ENCODE measurements around the gene B4GALT5.

B4GALT5 gene

GRCh38 chr20:49756241-49756640, 42.6 kb upstream of the B4GALT5 start:
- H3K9ac ChIP-seq (ENCODE audit: low read depth, low read length, poor library complexity, severe bottlenecking): no peak overlapping the region
- H3K36me3 ChIP-seq (ENCODE audit: insufficient read depth, low read length): no peaks in the 10 kb centered on the region
- no peaks in the 10 kb centered on the region for H3K9me2 ChIP-seq (replicated peaks; ENCODE audit: low read depth, low read length)
- H4K20me1 ChIP-seq (ENCODE audit: insufficient read depth, low read length, poor library complexity, severe bottlenecking): no peaks in the 10 kb centered on the region
- H3F3A ChIP-seq (ENCODE audit: low read depth): no peaks in the 10 kb centered on the region
- no peak for TF ChIP-seq EZH2phosphoT487 (IDR thresholded peaks at IDR 0.05; ENCODE audit: borderline replicate concordance)
- TF ChIP-seq CTCF (conservative IDR thresholded peaks at IDR 0.05; ENCODE audit: low read length): no peak
- no peaks in the 10 kb centered on the region for H3K79me2 ChIP-seq (ENCODE audit: insufficient read depth, low read length)
- no peak overlapping the region for H3K4me2 ChIP-seq (ENCODE audit: low read depth, low read length, poor library complexity, severe bottlenecking)
- H3K4me3 ChIP-seq (ENCODE audit: low read length, poor library complexity, severe bottlenecking): no peak overlapping the region
- no peaks in the 10 kb centered on the region for H3K4me1 ChIP-seq (ENCODE audit: insufficient read depth, low read length, poor library complexity, severe bottlenecking)
- no peaks in the 10 kb centered on the region for H3K27me3 ChIP-seq (ENCODE audit: insufficient read depth, low read length, poor library complexity, severe bottlenecking)
- no peaks in the 10 kb centered on the region for H3K9me3 ChIP-seq (ENCODE audit: insufficient read depth, low read depth, low read length)
- no peak overlapping the region for H2AFZ ChIP-seq (ENCODE audit: low read length)

GRCh38 chr20:49754596-49754995, 40.9 kb upstream of the B4GALT5 start:
- H2AFZ ChIP-seq (ENCODE audit: low read length): no peak overlapping the region
- H3K36me3 ChIP-seq (ENCODE audit: insufficient read depth, low read length): no peaks in the 10 kb centered on the region
- no peaks in the 10 kb centered on the region for H3K79me2 ChIP-seq (ENCODE audit: insufficient read depth, low read length)
- H3K27me3 ChIP-seq (ENCODE audit: insufficient read depth, low read length, poor library complexity, severe bottlenecking): no peaks in the 10 kb centered on the region
- H3K4me3 ChIP-seq (ENCODE audit: low read length, poor library complexity, severe bottlenecking): no peak overlapping the region
- H3K9me3 ChIP-seq (ENCODE audit: insufficient read depth, low read depth, low read length): no peaks in the 10 kb centered on the region
- no peaks in the 10 kb centered on the region for H3K9me2 ChIP-seq (replicated peaks; ENCODE audit: low read depth, low read length)
- TF ChIP-seq EZH2phosphoT487 (IDR thresholded peaks at IDR 0.05; ENCODE audit: borderline replicate concordance) (no peak), CTCF (conservative IDR thresholded peaks at IDR 0.05; ENCODE audit: low read length) (no peak)
- no peaks in the 10 kb centered on the region for H4K20me1 ChIP-seq (ENCODE audit: insufficient read depth, low read length, poor library complexity, severe bottlenecking)
- no peak overlapping the region for H3K9ac ChIP-seq (ENCODE audit: low read depth, low read length, poor library complexity, severe bottlenecking)
- no peaks in the 10 kb centered on the region for H3F3A ChIP-seq (ENCODE audit: low read depth)
- H3K4me1 ChIP-seq (ENCODE audit: insufficient read depth, low read length, poor library complexity, severe bottlenecking): peaks cover 5% of the 10 kb centered on the region
- no peak overlapping the region for H3K4me2 ChIP-seq (ENCODE audit: low read depth, low read length, poor library complexity, severe bottlenecking)

GRCh38 chr20:49753133-49753532, 39.5 kb upstream of the B4GALT5 start:
- Histone ChIP-seq H3K27me3 (ENCODE audit: insufficient read depth, low read length, poor library complexity, severe bottlenecking) (no peaks in the 10 kb centered on the region), H3K79me2 (ENCODE audit: insufficient read depth, low read length) (no peaks in the 10 kb centered on the region), H4K20me1 (ENCODE audit: insufficient read depth, low read length, poor library complexity, severe bottlenecking) (no peaks in the 10 kb centered on the region), H2AFZ (ENCODE audit: low read length) (no peak overlapping the region), H3K9me2 (replicated peaks; ENCODE audit: low read depth, low read length) (no peaks in the 10 kb centered on the region), H3F3A (ENCODE audit: low read depth) (no peaks in the 10 kb centered on the region), H3K9ac (ENCODE audit: low read depth, low read length, poor library complexity, severe bottlenecking) (no peak overlapping the region), H3K9me3 (ENCODE audit: insufficient read depth, low read depth, low read length) (no peaks in the 10 kb centered on the region), H3K36me3 (ENCODE audit: insufficient read depth, low read length) (no peaks in the 10 kb centered on the region), H3K4me2 (ENCODE audit: low read depth, low read length, poor library complexity, severe bottlenecking) (no peak overlapping the region), H3K4me1 (ENCODE audit: insufficient read depth, low read length, poor library complexity, severe bottlenecking) (peaks cover 5% of the 10 kb centered on the region), H3K4me3 (ENCODE audit: low read length, poor library complexity, severe bottlenecking) (no peak overlapping the region)
- no peak for TF ChIP-seq EZH2phosphoT487 (IDR thresholded peaks at IDR 0.05; ENCODE audit: borderline replicate concordance)
- TF ChIP-seq CTCF (conservative IDR thresholded peaks at IDR 0.05; ENCODE audit: low read length): no peak

All from Loucy (cell line).